ENCODE results near the gene U2AF1L4. TPM values are rescaled to one million over a fixed set of nuclear protein-coding genes. Genes with fewer than 3 reads are reported as not detected.

The U2AF1L4 gene
- total RNA-seq, 1 donor from 2014 or later = 27.4 TPM

GRCh38 chr19:35712567-35713505 lies 32.4 kb downstream of the U2AF1L4 start:
- H3K36me3 Mint-ChIP-seq (ENCODE audit: low read depth) = peaks cover 43% of the 10 kb centered on the region
- DNase-seq (ENCODE audit: low spot score) = peak; percentile 72
- peaks cover 3% of the 10 kb centered on the region for H3K9me3 Mint-ChIP-seq
- no peaks in the 10 kb centered on the region for H3K27me3 Mint-ChIP-seq (ENCODE audit: low read depth)
- peaks cover 43% of the 10 kb centered on the region for H3K4me1 Mint-ChIP-seq (ENCODE audit: low read depth)
- H3K4me3 Mint-ChIP-seq (ENCODE audit: low read depth) = peak overlapping the region; percentile 94
- H3K27ac Mint-ChIP-seq = peak overlapping the region; percentile 100
- intact Hi-C loops (cut with micrococcal nuclease) = loop anchor here (1.0 to 5.0 kb wide), 4 partner anchors 27 to 190 kb away; partner anchors contain the start of genes HCST and TMEM147

GRCh38 chr19:35710784-35711723 lies 34.2 kb downstream of the U2AF1L4 start:
- Mint-ChIP-seq H3K4me1 (ENCODE audit: low read depth) (peaks cover 40% of the 10 kb centered on the region), H3K27ac (peak overlapping the region; percentile 100), H3K36me3 (ENCODE audit: low read depth) (peaks cover 34% of the 10 kb centered on the region), H3K27me3 (ENCODE audit: low read depth) (no peaks in the 10 kb centered on the region), H3K9me3 (peaks cover 3% of the 10 kb centered on the region), H3K4me3 (ENCODE audit: low read depth) (peak overlapping the region; percentile 66)
- peak; percentile 71 for DNase-seq (ENCODE audit: low spot score)
- intact Hi-C loops (cut with micrococcal nuclease) = loop anchor here (1.0 to 5.0 kb wide), 3 partner anchors 9 to 164 kb away; partner anchors contain the start of gene TMEM147

- no peaks in the 10 kb centered on the region for H3K27me3 Mint-ChIP-seq (ENCODE audit: low read depth)
- H3K4me1 Mint-ChIP-seq (ENCODE audit: low read depth) = peaks cover 26% of the 10 kb centered on the region
- no peak overlapping the region for H3K27ac Mint-ChIP-seq
- H3K9me3 Mint-ChIP-seq = peaks cover 3% of the 10 kb centered on the region
- H3K36me3 Mint-ChIP-seq (ENCODE audit: low read depth) = peaks cover 7% of the 10 kb centered on the region
- intact Hi-C loops (cut with micrococcal nuclease) = no loop called here
- H3K4me3 Mint-ChIP-seq (ENCODE audit: low read depth) = no peak overlapping the region
- no peak for DNase-seq (ENCODE audit: low spot score)
Observed at GRCh38 chr19:35708391-35708790, 36.8 kb downstream of the U2AF1L4 start.

GRCh38 chr19:35704218-35704617 lies 41.0 kb downstream of the U2AF1L4 start, which contains the start of gene ZBTB32:
Gene ZBTB32, plus strand, starts transcription at chr19:35704558. Its CDS starts 10,069 bp downstream, at chr19:35714627.
- peaks cover 3% of the 10 kb centered on the region for H3K36me3 Mint-ChIP-seq (ENCODE audit: low read depth)
- H3K9me3 Mint-ChIP-seq = no peaks in the 10 kb centered on the region
- intact Hi-C loops (cut with micrococcal nuclease) = no loop called here
- no peak for DNase-seq (ENCODE audit: low spot score)
- no peaks in the 10 kb centered on the region for H3K27me3 Mint-ChIP-seq (ENCODE audit: low read depth)
- no peak within 1 kb of the TSS for H3K4me3 Mint-ChIP-seq (ENCODE audit: low read depth)
- peaks cover 9% of the 10 kb centered on the region for H3K4me1 Mint-ChIP-seq (ENCODE audit: low read depth)
- H3K27ac Mint-ChIP-seq = no peak within 1 kb of the TSS

GRCh38 chr19:35703343-35703742 lies 41.9 kb downstream of the U2AF1L4 start:
- H3K9me3 Mint-ChIP-seq = no peaks in the 10 kb centered on the region
- intact Hi-C loops (cut with micrococcal nuclease) = loop anchor here (2.0 kb wide), 1 partner anchor 13 kb away; no protein-coding TSS in a partner anchor
- peaks cover under 1% of the 10 kb centered on the region for H3K36me3 Mint-ChIP-seq (ENCODE audit: low read depth)
- no peaks in the 10 kb centered on the region for H3K27me3 Mint-ChIP-seq (ENCODE audit: low read depth)
- no peak for DNase-seq (ENCODE audit: low spot score)
- peaks cover 10% of the 10 kb centered on the region for H3K4me1 Mint-ChIP-seq (ENCODE audit: low read depth)
- no peak overlapping the region for H3K27ac Mint-ChIP-seq
- H3K4me3 Mint-ChIP-seq (ENCODE audit: low read depth) = no peak overlapping the region

GRCh38 chr19:35702223-35703012 lies 42.8 kb downstream of the U2AF1L4 start:
- peak overlapping the region; percentile 91 for H3K4me3 Mint-ChIP-seq (ENCODE audit: low read depth)
- DNase-seq (ENCODE audit: low spot score) = peak; percentile 93
- intact Hi-C loops (cut with micrococcal nuclease) = loop anchor here (1.0 to 2.0 kb wide), 3 partner anchors 9 to 42 kb away; no protein-coding TSS in a partner anchor
- no peaks in the 10 kb centered on the region for H3K9me3 Mint-ChIP-seq
- H3K36me3 Mint-ChIP-seq (ENCODE audit: low read depth) = no peaks in the 10 kb centered on the region
- no peaks in the 10 kb centered on the region for H3K27me3 Mint-ChIP-seq (ENCODE audit: low read depth)
- peak overlapping the region; percentile 91 for H3K27ac Mint-ChIP-seq
- H3K4me1 Mint-ChIP-seq (ENCODE audit: low read depth) = peaks cover 11% of the 10 kb centered on the region

GRCh38 chr19:35696835-35697234 lies 48.4 kb downstream of the U2AF1L4 start:
- Mint-ChIP-seq H3K36me3 (ENCODE audit: low read depth) (no peaks in the 10 kb centered on the region), H3K27me3 (ENCODE audit: low read depth) (no peaks in the 10 kb centered on the region), H3K4me3 (ENCODE audit: low read depth) (no peak overlapping the region), H3K9me3 (no peaks in the 10 kb centered on the region), H3K27ac (no peak overlapping the region), H3K4me1 (ENCODE audit: low read depth) (peaks cover 17% of the 10 kb centered on the region)
- DNase-seq (ENCODE audit: low spot score) = no peak
- intact Hi-C loops (cut with micrococcal nuclease) = loop anchor here (10.0 kb wide), 1 partner anchor 142 kb away; no protein-coding TSS in a partner anchor

GRCh38 chr19:35695895-35696422 lies 49.3 kb downstream of the U2AF1L4 start:
- Mint-ChIP-seq H3K36me3 (ENCODE audit: low read depth) (no peaks in the 10 kb centered on the region), H3K27me3 (ENCODE audit: low read depth) (no peaks in the 10 kb centered on the region), H3K9me3 (no peaks in the 10 kb centered on the region), H3K4me1 (ENCODE audit: low read depth) (peaks cover 17% of the 10 kb centered on the region), H3K27ac (peak overlapping the region; percentile 12), H3K4me3 (ENCODE audit: low read depth) (no peak overlapping the region)
- no peak for DNase-seq (ENCODE audit: low spot score)
- intact Hi-C loops (cut with micrococcal nuclease) = loop anchor here (2.0 to 10.0 kb wide), 2 partner anchors 45 to 141 kb away; no protein-coding TSS in a partner anchor

- intact Hi-C loops (cut with micrococcal nuclease) = loop anchor here (1.0 to 10.0 kb wide), 5 partner anchors 23 to 237 kb away; no protein-coding TSS in a partner anchor
- H3K36me3 Mint-ChIP-seq (ENCODE audit: low read depth) = no peaks in the 10 kb centered on the region
- H3K4me1 Mint-ChIP-seq (ENCODE audit: low read depth) = peaks cover 13% of the 10 kb centered on the region
- H3K4me3 Mint-ChIP-seq (ENCODE audit: low read depth) = no peak overlapping the region
- peak overlapping the region; percentile 35 for H3K27ac Mint-ChIP-seq
- DNase-seq (ENCODE audit: low spot score) = peak; percentile 85
- H3K27me3 Mint-ChIP-seq (ENCODE audit: low read depth) = no peaks in the 10 kb centered on the region
- no peaks in the 10 kb centered on the region for H3K9me3 Mint-ChIP-seq
Observed at GRCh38 chr19:35693835-35694599, 51.2 kb downstream of the U2AF1L4 start.

- H3K9me3 Mint-ChIP-seq = no peaks in the 10 kb centered on the region
- H3K4me3 Mint-ChIP-seq (ENCODE audit: low read depth) = no peak overlapping the region
- no peak overlapping the region for H3K27ac Mint-ChIP-seq
- intact Hi-C loops (cut with micrococcal nuclease) = loop anchor here (1.0 to 10.0 kb wide), 3 partner anchors 127 to 238 kb away; no protein-coding TSS in a partner anchor
- peaks cover 13% of the 10 kb centered on the region for H3K4me1 Mint-ChIP-seq (ENCODE audit: low read depth)
- no peaks in the 10 kb centered on the region for H3K36me3 Mint-ChIP-seq (ENCODE audit: low read depth)
- no peak for DNase-seq (ENCODE audit: low spot score)
- no peaks in the 10 kb centered on the region for H3K27me3 Mint-ChIP-seq (ENCODE audit: low read depth)
Observed at GRCh38 chr19:35693422-35693821, 51.8 kb downstream of the U2AF1L4 start.

Measured in activated T-helper 2 cell treated with anti-CD3 and anti-CD28 coated beads, Interferon-gamma antibody, Interleukin-2, Interleukin-4, amounts not matched to agents 10 μg/mL and 5 μg/mL and 100 μg/mL, durations not matched to agents 14 hours and 24 hours and 36 hours (primary cell).